ENCODE measurements around the gene S100Z.

GRCh38 chr5:76867038-76867437 lies 17.2 kb downstream of the S100Z start:
- TF ChIP-seq TAF1 (IDR thresholded peaks at IDR 0.05; ENCODE audit: low read depth) = no peak
- no peak for TF ChIP-seq REST (IDR thresholded peaks at IDR 0.05; ENCODE audit: low read depth)
- TF ChIP-seq FOXM1 (IDR thresholded peaks at IDR 0.05; ENCODE audit: borderline replicate concordance, low read depth) = no peak
